Measurements from ENCODE around the gene TSPAN32. TPM values are rescaled to one million over a fixed set of nuclear protein-coding genes. Genes with fewer than 3 reads are reported as not detected.

The TSPAN32 gene
- total RNA-seq, 4 donors from 2014 or later = 0.19 to 6.4 (median 2.7) TPM

DNA sequence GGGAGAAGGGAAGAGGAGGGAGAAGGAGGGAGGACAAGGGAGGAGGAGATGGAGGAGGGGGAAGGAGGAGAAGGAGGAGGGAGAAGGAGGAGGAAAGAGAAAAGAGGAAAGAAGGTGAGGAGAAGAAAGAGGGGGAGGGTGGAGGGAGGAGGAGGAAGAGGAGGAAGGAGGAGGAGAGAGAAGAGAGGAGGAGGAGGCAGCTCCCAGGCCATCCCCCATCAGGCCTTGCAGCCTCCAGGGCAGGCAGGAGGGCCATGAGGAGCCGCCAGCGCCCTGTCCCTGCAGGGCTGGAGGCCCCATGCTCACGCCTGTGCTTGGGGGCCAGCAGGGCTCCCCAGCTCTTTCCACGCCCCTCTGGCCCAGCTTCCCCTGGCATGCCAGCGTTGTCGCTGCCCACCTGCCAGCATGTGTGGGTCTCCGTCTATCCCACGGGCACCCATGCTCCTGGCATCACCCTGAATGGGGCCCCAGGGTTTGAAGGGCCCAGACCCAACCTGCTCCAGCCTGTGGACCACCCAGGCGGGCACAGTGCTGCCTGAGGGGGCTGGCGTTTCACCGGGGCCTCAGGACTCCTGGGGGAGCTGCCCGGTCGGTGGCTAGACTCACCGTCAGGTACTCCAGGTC lies 5.2 kb downstream of the TSPAN32 start:
- TF ChIP-seq, protein P1, sequence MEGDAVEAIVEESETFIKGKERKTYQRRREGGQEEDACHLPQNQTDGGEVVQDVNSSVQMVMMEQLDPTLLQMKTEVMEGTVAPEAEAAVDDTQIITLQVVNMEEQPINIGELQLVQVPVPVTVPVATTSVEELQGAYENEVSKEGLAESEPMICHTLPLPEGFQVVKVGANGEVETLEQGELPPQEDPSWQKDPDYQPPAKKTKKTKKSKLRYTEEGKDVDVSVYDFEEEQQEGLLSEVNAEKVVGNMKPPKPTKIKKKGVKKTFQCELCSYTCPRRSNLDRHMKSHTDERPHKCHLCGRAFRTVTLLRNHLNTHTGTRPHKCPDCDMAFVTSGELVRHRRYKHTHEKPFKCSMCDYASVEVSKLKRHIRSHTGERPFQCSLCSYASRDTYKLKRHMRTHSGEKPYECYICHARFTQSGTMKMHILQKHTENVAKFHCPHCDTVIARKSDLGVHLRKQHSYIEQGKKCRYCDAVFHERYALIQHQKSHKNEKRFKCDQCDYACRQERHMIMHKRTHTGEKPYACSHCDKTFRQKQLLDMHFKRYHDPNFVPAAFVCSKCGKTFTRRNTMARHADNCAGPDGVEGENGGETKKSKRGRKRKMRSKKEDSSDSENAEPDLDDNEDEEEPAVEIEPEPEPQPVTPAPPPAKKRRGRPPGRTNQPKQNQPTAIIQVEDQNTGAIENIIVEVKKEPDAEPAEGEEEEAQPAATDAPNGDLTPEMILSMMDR (IDR thresholded peaks at IDR 0.05) = no peak
- no peak for DNase-seq (ENCODE audit: low spot score)
- peak; percentile 12 for ATAC-seq (ENCODE audit: low FRiP score)

DNA sequence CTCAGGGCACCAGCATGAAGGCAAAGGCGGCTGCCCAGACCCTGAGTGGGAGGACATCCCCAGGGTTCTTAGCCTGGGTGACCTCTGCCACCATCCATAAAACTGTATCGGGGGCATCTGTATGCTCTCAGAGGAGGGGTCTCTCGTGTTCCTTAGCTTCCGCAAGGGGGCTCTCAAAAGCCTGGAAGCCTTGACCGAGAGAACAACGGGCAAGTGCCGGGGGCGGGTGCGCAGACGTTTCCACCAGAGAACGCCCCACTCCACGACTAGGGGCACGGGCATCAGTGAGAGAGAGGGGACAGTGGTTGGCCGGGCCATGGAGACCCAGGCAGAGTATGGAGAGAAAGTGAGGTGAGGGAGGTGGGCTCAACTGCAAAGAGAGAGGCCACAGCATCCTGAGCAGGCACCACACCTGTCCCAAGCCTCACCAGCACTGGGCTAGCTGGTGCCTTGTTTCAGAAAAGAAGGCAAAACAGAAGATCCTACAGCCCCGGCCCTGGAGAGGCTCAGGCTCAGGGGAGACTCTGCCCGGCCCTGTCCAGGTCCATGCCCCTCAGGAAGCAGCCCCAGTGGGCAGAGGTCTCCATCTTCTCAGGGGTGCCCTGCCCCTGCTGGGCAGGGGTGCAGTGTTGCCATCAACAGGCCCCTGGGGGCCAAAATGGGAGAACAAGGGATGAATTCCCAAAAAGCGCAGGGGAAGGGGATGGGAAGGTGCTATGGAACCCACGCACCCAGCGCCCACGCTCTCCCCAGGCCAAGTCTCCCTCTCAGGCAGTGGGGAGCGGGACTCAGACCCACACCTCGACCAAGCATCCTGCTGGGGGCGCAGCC lies 5.9 kb downstream of the TSPAN32 start:
- no peak for DNase-seq (ENCODE audit: low spot score)

DNA sequence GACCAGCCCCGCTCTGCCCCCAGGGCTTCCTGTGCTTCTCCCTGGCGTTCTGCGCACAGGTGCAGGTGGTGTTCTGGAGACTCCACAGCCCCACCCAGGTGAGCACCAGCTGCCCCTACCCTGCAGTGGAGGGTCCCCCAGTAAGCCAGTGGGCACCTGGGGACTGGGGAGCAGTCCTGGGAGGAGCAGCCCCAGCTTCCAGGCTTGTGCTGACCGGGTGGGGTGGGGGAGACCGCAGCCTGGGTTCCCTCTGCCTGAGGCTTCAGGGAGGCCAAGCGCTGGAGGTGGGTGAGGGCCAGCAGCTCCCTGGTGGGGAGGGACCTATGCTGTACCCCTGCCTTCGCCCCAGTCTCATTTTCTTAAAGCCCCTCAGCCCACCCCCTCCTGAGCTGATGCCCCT lies 6.9 kb downstream of the TSPAN32 start:
- TF ChIP-seq, protein P1 (IDR thresholded peaks at IDR 0.05) = no peak
- DNase-seq (ENCODE audit: low spot score) (no peak), ATAC-seq (ENCODE audit: low FRiP score) (no peak)

More for the DNA sequence above, 5.9 kb downstream of the TSPAN32 start:
- ATAC-seq (ENCODE audit: low FRiP score) = no peak
- TF ChIP-seq, protein P1 (IDR thresholded peaks at IDR 0.05) = no peak

DNA sequence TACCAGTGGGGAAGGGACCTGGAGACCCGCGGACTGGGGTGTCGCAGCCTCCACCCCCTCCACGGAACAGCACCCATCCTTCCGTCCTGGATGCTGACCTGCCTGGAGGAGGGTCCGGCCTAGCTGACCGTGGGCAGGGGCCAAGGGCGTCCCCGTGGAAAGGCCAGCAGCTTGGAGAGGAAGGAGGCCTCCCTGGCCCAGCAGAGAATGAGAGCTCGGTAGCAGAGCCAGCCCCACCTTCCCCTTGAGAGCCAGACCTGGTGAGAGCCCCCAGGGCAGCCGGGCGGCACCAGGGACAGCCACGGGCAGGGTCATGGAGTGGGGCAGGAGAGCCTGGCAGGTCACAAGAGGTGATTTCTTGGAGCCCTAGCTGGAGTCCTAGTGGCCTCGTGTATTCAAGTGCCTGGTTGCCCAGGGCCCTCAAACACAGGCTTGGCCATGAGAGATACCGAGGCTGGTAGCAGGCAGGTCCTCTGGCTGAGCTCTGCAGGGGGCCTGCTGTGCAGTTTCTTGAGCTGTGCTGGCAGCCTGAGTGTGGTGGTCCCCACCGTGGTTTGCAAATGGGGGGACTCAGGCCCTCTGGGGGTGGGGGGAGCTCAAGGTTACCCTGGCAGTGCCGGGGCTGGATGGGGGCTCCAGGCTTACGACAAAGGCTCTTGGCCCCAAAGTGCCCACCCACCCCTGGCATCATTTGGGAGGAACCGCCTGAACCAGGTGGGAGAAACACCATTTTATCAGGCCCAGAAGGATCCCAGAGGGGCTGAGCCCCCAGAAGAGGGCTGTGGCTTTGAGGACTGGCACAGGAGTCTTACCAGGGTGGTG lies 7.6 kb downstream of the TSPAN32 start:
- DNase-seq (ENCODE audit: low spot score) (no peak), ATAC-seq (ENCODE audit: low FRiP score) (no peak)
- TF ChIP-seq, protein P1 (IDR thresholded peaks at IDR 0.05) = no peak

DNA sequence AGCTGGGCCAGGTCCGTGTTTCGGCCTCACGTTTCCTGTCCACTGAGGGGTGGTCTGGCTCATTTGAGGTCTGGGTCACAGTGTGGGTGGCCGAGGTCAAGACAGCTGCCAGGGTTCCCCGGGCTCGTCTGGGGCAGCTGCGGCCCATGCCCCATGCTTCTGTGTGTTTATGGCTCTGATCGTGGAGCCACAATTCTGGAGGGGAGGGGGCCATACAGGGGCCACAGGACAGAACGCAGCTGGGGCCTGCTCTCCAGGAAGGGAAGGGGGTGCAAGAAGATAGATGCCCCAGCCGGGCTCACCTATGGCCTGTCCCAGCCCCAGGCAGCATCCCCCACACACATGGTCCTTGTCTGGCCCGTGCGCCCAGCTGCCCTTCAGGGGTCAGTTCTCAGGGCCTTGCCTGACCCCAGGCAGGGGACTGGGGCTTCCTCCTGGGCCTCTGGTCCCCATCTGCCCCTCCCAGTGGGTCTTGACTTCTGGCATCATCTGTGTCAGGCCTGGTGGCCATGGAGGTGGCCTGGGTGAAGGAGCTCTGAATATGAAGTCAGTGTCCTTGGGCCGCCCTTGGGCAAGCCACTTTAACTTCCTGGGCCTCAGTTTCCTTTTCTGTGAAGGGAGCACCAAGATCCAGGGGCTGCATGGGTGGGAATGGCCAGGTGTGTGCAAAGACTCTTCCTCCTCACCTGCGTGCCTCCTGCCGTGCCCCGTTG lies 8.4 kb downstream of the TSPAN32 start:
- TF ChIP-seq, protein P1 (IDR thresholded peaks at IDR 0.05) = no peak
- ATAC-seq (ENCODE audit: low FRiP score) = no peak
- no peak for DNase-seq (ENCODE audit: low spot score)

DNA sequence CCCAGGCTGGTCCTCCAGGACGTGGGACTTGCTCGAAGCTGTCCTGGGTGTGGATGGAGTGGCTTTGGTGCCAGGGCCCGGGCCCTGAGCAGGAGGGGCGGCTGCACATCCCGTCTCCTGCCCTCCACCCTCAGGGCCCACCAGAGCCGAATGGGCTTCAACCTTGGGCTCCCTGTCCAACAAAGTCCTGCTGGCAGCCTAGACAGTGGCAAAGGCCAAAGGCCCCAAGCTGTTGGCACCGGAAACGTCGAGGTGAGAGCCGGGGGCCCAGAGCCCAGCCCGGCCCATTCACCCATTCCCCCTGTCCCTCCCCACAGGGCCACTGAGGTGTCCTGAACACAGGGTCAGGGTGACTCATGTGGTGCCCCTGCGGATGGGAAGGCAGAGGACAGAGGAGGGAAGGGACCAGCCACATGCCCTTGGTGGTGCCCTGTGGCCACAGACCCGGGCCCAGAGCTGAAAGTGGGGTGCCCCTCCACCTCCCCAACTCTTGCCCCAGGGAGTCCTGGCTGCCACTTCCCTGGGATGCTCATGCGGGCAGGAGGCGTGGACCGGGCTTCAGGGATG lies 9.1 kb downstream of the TSPAN32 start:
- ATAC-seq (ENCODE audit: low FRiP score) (no peak), DNase-seq (ENCODE audit: low spot score) (no peak)
- TF ChIP-seq, protein P1 (IDR thresholded peaks at IDR 0.05) = no peak

All from omental fat pad (tissue), 4 donors.